Heart left ventricle (tissue), 16 donors: ENCODE results near the gene EPHA6. TPM values are rescaled to one million over a fixed set of nuclear protein-coding genes. Genes with fewer than 3 reads are reported as not detected.

Source experiments
- ATAC-seq, 4 donors: fragments of 200-7000 bp; cut with Tn5 transposase; one replicate each; pipeline ENCODE4 v1.9.1; 2020 to 2022; ENCODE audit warnings: moderate library complexity in 4 of 4, mild to moderate bottlenecking in 3 of 4, moderate number of reproducible peaks in 1 of 4
- DNase-seq, 5 donors: peaks; one replicate each; pipeline ENCODE4 v3.0.0-alpha.2; 2020
- H3K27ac ChIP-seq, 12 donors: fragments of 200-600 bp; sonication (generic) in 4 of 12; one replicate each; pipeline versions ENCODE4 v1.5.0 to v1.8.0; 2016 to 2022; ENCODE audit warnings: mild to moderate bottlenecking in 2 of 12
- H3K27me3 ChIP-seq, 9 donors: fragments of 200-600 bp; sonication (generic) in 2 of 9; one replicate each; pipeline versions ENCODE4 v1.5.1 to v1.8.0; 2016 to 2022; ENCODE audit warnings: mild to moderate bottlenecking in 3 of 9
- H3K36me3 ChIP-seq, 9 donors: fragments of 200-600 bp; sonication (generic) in 2 of 9; one replicate each; pipeline versions ENCODE4 v1.5.0 to v1.8.0; 2018 to 2022; ENCODE audit warnings: mild to moderate bottlenecking in 2 of 9
- H3K4me1 ChIP-seq, 12 donors: fragments of 200-600 bp; sonication (generic) in 4 of 12; one replicate each; pipeline versions ENCODE4 v1.5.0 to v1.8.0; 2016 to 2022; ENCODE audit warnings: mild to moderate bottlenecking in 3 of 12
- H3K4me3 ChIP-seq, 12 donors: fragments of 200-600 bp; sonication (generic) in 4 of 12; one replicate each; pipeline versions ENCODE4 v1.5.0 to v1.8.0; 2017 to 2022; ENCODE audit warnings: mild to moderate bottlenecking in 9 of 12, moderate library complexity in 4 of 12
- H3K9me3 ChIP-seq, 12 donors: fragments of 200-600 bp; sonication (generic) in 4 of 12; one replicate each; pipeline versions ENCODE4 v1.5.0 to v1.8.0; 2016 to 2022; ENCODE audit warnings: mild to moderate bottlenecking in 1 of 12
- CTCF ChIP-seq, 12 donors: fragments of 200-600 bp; sonication (generic) in 4 of 12; IDR thresholded peaks; one replicate each; pipeline versions ENCODE4 v1.5.0 to v1.8.0; 2018 to 2022; ENCODE audit warnings: antibody characterized with exemption in 12 of 12, mild to moderate bottlenecking in 5 of 12
- POLR2A ChIP-seq, 2 donors: fragments of 450-650 bp; IDR thresholded peaks; one replicate each; pipeline ENCODE4 v1.6.1; 2017; ENCODE audit warnings: antibody characterized with exemption in 2 of 2, mild to moderate bottlenecking in 2 of 2, moderate library complexity in 2 of 2
- WGBS, 4 donors: extraction: QIAGEN DNeasy Blood & Tissue Kit in 2 of 4; methylation state at CpG; one replicate each; pipeline versions ENCODE4 v1.1.5 to v1.1.7; 2013 to 2018; 5-methylcytosine and 5-hydroxymethylcytosine counted together
- intact Hi-C, 10 donors: fragments of 100-400 bp; cut with DNase I; formaldehyde crosslinking; loops; one replicate each; pipeline versions ENCODE4 v1.11.1 to v1.14.2; 2022
- polyA plus RNA-seq, 2 donors: library from polyadenylated mRNA; stranded (reverse); fragments of 200-250 nt; gene quantifications; one replicate each; pipeline ENCODE4 v1.2.3, GENCODE V29; 2013
- total RNA-seq, 9 donors: library from RNA; depleted of rRNA in 2 of 9; stranded (reverse); fragments of >200 nt in 2 of 9; fragmentation: NEBNext Ultra II Directional in 3 of 9; extraction: Animal tissue kit (Norgen Biotek cat#: 25700) in 3 of 9; gene quantifications; one replicate each; pipeline versions ENCODE4 v1.1.0 to v1.2.4, GENCODE V29; 2016 to 2023
- donor health status: ischemic (EF 13 %, LVEDD 7.1; RV severe dilation, severe dysfunction).
- donor health status: healthy with polysubstance abuse.
- donor health status: DM: no; HTN: yes; CAD: no.
- donor health status: DM: no; HTN: no; CAD: no.
- donor health status: ischemic (EF 25% LVEDD 6.9; RV normal size, moderate dysfunction).
- donor health status: ischemic (EF 25% LVEDD 5.7; RV mildly dilated, moderate dysfunction).
- donor health status: healthy.
- donor health status: DM: yes; HTN: yes; CAD: no.
- donor health status: ischemic (EF 35%, LVEDD 5.7; RV mildly dilated, moderate dysfunction).
- donor health status: nonischemic (EF 11% LVEDD 7.7; RV severe dilation, severe dysfunction).
- donor health status: DM: yes; HTN: yes; CAD: no.
- donor health status: PGD.
- donor health status: ischemic (EF 29% LVEDD 5.4; RV normal size, mild dysfunction).
- donor health status: nonischemic (EF 23%, LVEDD 6.1; RV moderate dilation, normal function).

The EPHA6 gene
- total and polyA plus RNA-seq, 11 donors: 0.28 to 1.2 (median 0.42) TPM; not detected in 6

- ATAC-seq: no peak
These were observed 293.7 kb downstream of the EPHA6 start for GRCh38 chr3:97108136-97108535.

GRCh38 chr3:97111244-97111643 is 296.9 kb downstream of the EPHA6 start:
- Histone ChIP-seq H3K4me1 (no peaks in the 10 kb centered on the region), H3K9me3 (no peaks in the 10 kb centered on the region), H3K4me3 (no peak overlapping the region), H3K36me3 (no peaks in the 10 kb centered on the region), H3K27ac (no peak overlapping the region), H3K27me3 (no peaks in the 10 kb centered on the region)
- no peak for TF ChIP-seq CTCF (IDR thresholded peaks at IDR 0.05)
- no peak for TF ChIP-seq POLR2A (IDR thresholded peaks at IDR 0.05)
- DNase-seq (no peak), ATAC-seq (no peak)
- 79 to 95% (median 86%) methylated on average over 1 of the region's 1 CpG for WGBS, 4 donors
- intact Hi-C loops: no loop called here

More at GRCh38 chr3:97108136-97108535, 293.7 kb downstream of the EPHA6 start:
- no peak overlapping the region for H3K27ac ChIP-seq
- no peaks in the 10 kb centered on the region for H3K27me3 ChIP-seq
- DNase-seq: no peak
- intact Hi-C loops: no loop called here
- 81 to 94% (median 87%) methylated on average over 1 of the region's 1 CpG for WGBS, 4 donors
- TF ChIP-seq CTCF (IDR thresholded peaks at IDR 0.05): no peak
- no peak for TF ChIP-seq POLR2A (IDR thresholded peaks at IDR 0.05)
- no peaks in the 10 kb centered on the region for H3K36me3 ChIP-seq
- peaks cover 0 to 4% (median 0%) of the 10 kb centered on the region in 12 donors for H3K9me3 ChIP-seq
- no peak overlapping the region for H3K4me3 ChIP-seq
- H3K4me1 ChIP-seq: no peaks in the 10 kb centered on the region

GRCh38 chr3:97121386-97121785 is 307.0 kb downstream of the EPHA6 start:
- TF ChIP-seq CTCF (IDR thresholded peaks at IDR 0.05) (no peak), POLR2A (IDR thresholded peaks at IDR 0.05) (no peak)
- H3K9me3 ChIP-seq: no peaks in the 10 kb centered on the region
- H3K27me3 ChIP-seq: no peaks in the 10 kb centered on the region
- intact Hi-C loops: no loop called here
- WGBS, 4 donors: 12 to 24% (median 19%) methylated on average over 1 of the region's 1 CpG
- ATAC-seq (no peak), DNase-seq (no peak)
- H3K4me1 ChIP-seq: no peaks in the 10 kb centered on the region
- H3K4me3 ChIP-seq: no peak overlapping the region
- H3K36me3 ChIP-seq: no peaks in the 10 kb centered on the region
- H3K27ac ChIP-seq: no peak overlapping the region

GRCh38 chr3:97125902-97126499 is 311.6 kb downstream of the EPHA6 start:
- no peak for TF ChIP-seq POLR2A (IDR thresholded peaks at IDR 0.05)
- no peak for TF ChIP-seq CTCF (IDR thresholded peaks at IDR 0.05)
- Histone ChIP-seq H3K36me3 (no peaks in the 10 kb centered on the region), H3K27me3 (no peaks in the 10 kb centered on the region), H3K9me3 (no peaks in the 10 kb centered on the region), H3K4me3 (no peak overlapping the region), H3K27ac (no peak overlapping the region), H3K4me1 (no peaks in the 10 kb centered on the region)
- DNase-seq: no peak
- intact Hi-C loops: no loop called here
- WGBS, 4 donors: 37 to 50% (median 38%) methylated on average over 4 of the region's 4 CpGs
- ATAC-seq: no peak
